GM12801 (cell line): ENCODE results near the gene APBB1.

ENCODE experiments used
- CTCF ChIP-seq: IDR thresholded peaks from one replicate; pipeline ENCODE4 v1.5.1; 2011; ENCODE audit warnings: control low read depth; ENCODE audit not compliant: insufficient read length; ENCODE audit errors: extremely low read depth

Gene APBB1

DNA sequence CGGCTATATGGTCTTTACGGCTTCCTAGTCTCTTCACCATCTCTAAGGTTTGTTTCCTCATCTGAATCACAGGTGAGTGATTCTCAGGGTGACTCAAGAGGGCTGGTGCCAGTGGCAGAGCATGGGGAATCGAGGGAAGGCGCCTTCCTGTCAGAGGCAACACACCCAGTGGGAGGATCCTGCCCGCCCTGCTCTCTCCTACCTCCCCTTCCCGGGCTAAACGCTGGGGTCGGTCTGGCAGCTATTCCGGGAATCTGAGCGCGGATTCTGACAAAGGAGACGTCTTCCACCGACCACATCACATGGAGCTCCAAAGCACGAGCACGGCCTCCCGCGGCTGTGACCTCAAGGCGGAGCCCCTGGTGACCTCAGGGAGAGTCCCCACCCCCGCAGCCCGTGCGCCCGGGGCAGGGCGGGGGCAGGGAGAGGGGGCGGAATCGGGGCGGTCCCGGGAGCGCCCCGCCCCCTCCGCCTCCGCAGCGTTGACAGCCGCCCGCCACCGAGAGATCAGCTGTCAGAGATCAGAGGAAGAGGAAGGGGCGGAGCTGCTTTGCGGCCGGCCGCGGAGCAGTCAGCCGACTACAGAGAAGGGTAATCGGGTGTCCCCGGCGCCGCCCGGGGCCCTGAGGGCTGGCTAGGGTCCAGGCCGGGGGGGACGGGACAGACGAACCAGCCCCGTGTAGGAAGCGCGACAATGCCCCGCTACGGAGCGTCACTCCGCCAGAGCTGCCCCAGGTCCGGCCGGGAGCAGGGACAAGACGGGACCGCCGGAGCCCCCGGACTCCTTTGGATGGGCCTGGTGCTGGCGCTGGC lies 28.8 kb downstream of the APBB1 start, which contains the start of gene SMPD1:
SMPD1 (plus strand) TSS at position 570 of the 813 bp plus-strand sequence; CDS start at position 695, 125 bp downstream.
- no peak for TF ChIP-seq CTCF

GRCh38 chr11:6388748-6389147 lies 30.1 kb downstream of the APBB1 start:
- TF ChIP-seq CTCF = no peak

GRCh38 chr11:6387811-6388599 lies 30.9 kb downstream of the APBB1 start:
- TF ChIP-seq CTCF = no peak

DNA sequence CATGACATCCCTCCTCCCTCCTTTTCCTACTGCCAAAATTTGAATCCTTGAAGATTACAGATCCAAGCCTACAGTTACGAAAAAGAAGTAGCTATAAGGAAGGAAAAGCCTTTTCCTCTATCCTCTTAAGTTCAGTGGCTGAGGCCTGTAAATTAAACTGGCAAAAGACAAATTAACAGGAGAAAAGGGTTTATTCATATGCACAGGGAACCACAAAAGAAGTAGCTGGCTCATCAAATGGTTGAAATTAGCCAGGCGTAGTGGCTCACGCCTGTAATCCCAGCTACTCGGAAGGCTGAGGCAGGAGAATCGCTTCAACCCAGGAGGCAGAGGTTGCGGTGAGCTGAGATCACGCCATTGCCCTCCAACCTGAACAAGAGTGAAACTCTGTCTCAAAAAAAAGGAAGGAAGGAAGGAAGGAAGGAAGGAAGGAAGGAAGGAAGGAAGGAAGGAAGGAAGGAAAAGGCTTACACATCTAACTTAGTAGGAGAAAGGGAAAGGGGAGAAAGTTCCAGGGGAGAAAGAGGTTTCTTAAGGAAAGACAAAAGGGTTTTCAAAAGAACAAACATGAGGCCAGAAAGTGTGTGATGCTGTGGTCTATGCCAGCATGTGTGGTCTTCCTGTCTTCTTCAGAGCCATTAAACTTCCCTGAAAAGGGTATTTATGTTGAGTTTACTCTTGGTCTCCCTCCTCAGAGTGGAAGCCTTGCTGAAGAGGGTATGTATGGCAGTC lies 33.7 kb downstream of the APBB1 start:
- no peak for TF ChIP-seq CTCF

DNA sequence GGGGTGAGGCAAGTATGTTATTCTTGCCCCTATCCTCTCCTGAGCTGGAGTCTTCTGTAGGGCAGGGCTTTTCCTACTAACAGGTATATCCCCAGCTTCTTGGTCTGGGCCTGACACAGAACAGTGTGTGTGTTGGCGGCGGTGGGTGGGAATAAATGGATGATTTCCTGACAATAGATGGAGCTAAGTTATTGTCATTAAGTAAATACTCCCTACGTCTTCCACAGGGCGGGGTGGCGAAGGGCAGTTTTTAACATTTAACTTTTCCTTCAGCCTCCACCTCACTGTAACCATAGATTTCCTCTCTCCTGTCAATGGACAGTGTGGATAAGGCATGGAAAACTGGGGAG lies 40.3 kb downstream of the APBB1 start:
- TF ChIP-seq CTCF = no peak

GRCh38 chr11:6377902-6378639 lies 40.8 kb downstream of the APBB1 start:
- no peak for TF ChIP-seq CTCF
